Measurements from ENCODE around the gene SLC4A8. TPM values are rescaled to one million over a fixed set of nuclear protein-coding genes. Genes with fewer than 3 reads are reported as not detected.

The SLC4A8 gene
- polyA plus RNA-seq, 1 donor (not counting 4 experiments of a cell fraction or from before 2014, with no cell fraction given): 2.3 TPM

- dilution Hi-C loops (cut with MboI; ENCODE audit: extremely low pct_ligation_motif_present, low sequenced_read_pairs): no loop called here
- Histone ChIP-seq H3K9ac (ENCODE audit: control insufficient read depth, extremely low read depth, insufficient read depth, low read length) (peak overlapping the region; percentile 43), H3K4me1 (ENCODE audit: control insufficient read depth, extremely low read depth, insufficient read depth, low read length) (peaks cover 40% of the 10 kb centered on the region), H3K36me3 (ENCODE audit: control insufficient read depth in 2 of 2, extremely low read depth in 1 of 2, insufficient read depth in 2 of 2, low read length in 2 of 2) (peaks cover 0 to 3% of the 10 kb centered on the region in 2 experiments), H3K27me3 (ENCODE audit: control insufficient read depth, extremely low read depth, insufficient read depth, low read length) (no peaks in the 10 kb centered on the region), H3K79me2 (ENCODE audit: control insufficient read depth, insufficient read depth, low read length) (peaks cover 4% of the 10 kb centered on the region), H3K9me1 (ENCODE audit: control insufficient read depth, extremely low read depth, insufficient read depth, low read length) (peaks cover 2% of the 10 kb centered on the region), H3K4me2 (ENCODE audit: control insufficient read depth, extremely low read depth, insufficient read depth, low read depth, low read length) (peak overlapping the region; percentile 86), H4K20me1 (ENCODE audit: control insufficient read depth, extremely low read depth, insufficient read depth, low read length) (no peaks in the 10 kb centered on the region), H3K27ac (ENCODE audit: control insufficient read depth, insufficient read depth, low read length) (peak overlapping the region; percentile 69), H2AFZ (ENCODE audit: control insufficient read depth, low read length) (no peak overlapping the region), H3K9me3 (ENCODE audit: control insufficient read depth, low read depth, low read length) (no peaks in the 10 kb centered on the region), H3K4me3 (ENCODE audit: control insufficient read depth in 2 of 3, extremely low read depth in 1 of 3, insufficient read depth in 2 of 3, low read depth in 1 of 3, low read length in 3 of 3) (peak overlapping the region in 1 of 3 experiments; percentile 18)
- DNase-seq (ENCODE audit: low read depth, low spot score): peak; percentile 92
- peak; percentile 86 for FAIRE-seq
- no peak for TF ChIP-seq CTCF (optimal IDR thresholded peaks at IDR 0.05 in 1 of 3, IDR thresholded peaks at IDR 0.05 in 1 of 3, conservative IDR thresholded peaks at IDR 0.05 in 1 of 3; ENCODE audit: extremely low read depth in 1 of 3, insufficient read depth in 2 of 3, low read length in 3 of 3)
- TF ChIP-seq EZH2 (IDR thresholded peaks at IDR 0.05; ENCODE audit: low read length): no peak
Measured at GRCh38 chr12:51393676-51394545, 30.7 kb upstream of the SLC4A8 start.

- H3K36me3 ChIP-seq (ENCODE audit: control insufficient read depth in 2 of 2, extremely low read depth in 1 of 2, insufficient read depth in 2 of 2, low read length in 2 of 2): no peaks in the 10 kb centered on the region
- no peak overlapping the region for H3K27ac ChIP-seq (ENCODE audit: control insufficient read depth, insufficient read depth, low read length)
- peaks cover 26% of the 10 kb centered on the region for H3K4me1 ChIP-seq (ENCODE audit: control insufficient read depth, extremely low read depth, insufficient read depth, low read length)
- dilution Hi-C loops (cut with MboI; ENCODE audit: extremely low pct_ligation_motif_present, low sequenced_read_pairs): no loop called here
- no peak overlapping the region for H3K4me2 ChIP-seq (ENCODE audit: control insufficient read depth, extremely low read depth, insufficient read depth, low read depth, low read length)
- no peak overlapping the region for H2AFZ ChIP-seq (ENCODE audit: control insufficient read depth, low read length)
- no peaks in the 10 kb centered on the region for H3K9me1 ChIP-seq (ENCODE audit: control insufficient read depth, extremely low read depth, insufficient read depth, low read length)
- H3K4me3 ChIP-seq (ENCODE audit: control insufficient read depth in 2 of 3, extremely low read depth in 1 of 3, insufficient read depth in 2 of 3, low read depth in 1 of 3, low read length in 3 of 3): no peak overlapping the region
- no peak for FAIRE-seq
- H4K20me1 ChIP-seq (ENCODE audit: control insufficient read depth, extremely low read depth, insufficient read depth, low read length): no peaks in the 10 kb centered on the region
- H3K9ac ChIP-seq (ENCODE audit: control insufficient read depth, extremely low read depth, insufficient read depth, low read length): no peak overlapping the region
- no peaks in the 10 kb centered on the region for H3K27me3 ChIP-seq (ENCODE audit: control insufficient read depth, extremely low read depth, insufficient read depth, low read length)
- peaks cover 4% of the 10 kb centered on the region for H3K79me2 ChIP-seq (ENCODE audit: control insufficient read depth, insufficient read depth, low read length)
- no peak for TF ChIP-seq EZH2 (IDR thresholded peaks at IDR 0.05; ENCODE audit: low read length)
- TF ChIP-seq CTCF (optimal IDR thresholded peaks at IDR 0.05 in 1 of 3, IDR thresholded peaks at IDR 0.05 in 1 of 3, conservative IDR thresholded peaks at IDR 0.05 in 1 of 3; ENCODE audit: extremely low read depth in 1 of 3, insufficient read depth in 2 of 3, low read length in 3 of 3): no peak
- DNase-seq (ENCODE audit: low read depth, low spot score): no peak
- H3K9me3 ChIP-seq (ENCODE audit: control insufficient read depth, low read depth, low read length): no peaks in the 10 kb centered on the region
Measured at GRCh38 chr12:51395283-51396230, 29.1 kb upstream of the SLC4A8 start.
